ENCODE results near the gene GBP2. TPM values are rescaled to one million over a fixed set of nuclear protein-coding genes. Genes with fewer than 3 reads are reported as not detected.

The GBP2 gene
- total and polyA plus RNA-seq, 2 donors (not counting 3 experiments of a cell fraction or from before 2014, with no cell fraction given): 13.1 to 30.2 TPM

GRCh38 chr1:89151047-89151446, 25.1 kb upstream of the GBP2 start:
- no peaks in the 10 kb centered on the region for H3K9me1 ChIP-seq (replicated peaks; ENCODE audit: control insufficient read depth, extremely low read depth, insufficient read depth, low read length)
- H3K36me3 ChIP-seq (ENCODE audit: control insufficient read depth in 2 of 2, extremely low read depth in 1 of 2, insufficient read depth in 2 of 2, low read length in 2 of 2): no peaks in the 10 kb centered on the region
- H2AFZ ChIP-seq (ENCODE audit: low read depth, low read length): no peak overlapping the region
- H3K4me3 ChIP-seq (replicated peaks in 1 of 3; ENCODE audit: insufficient read depth in 1 of 3, low read depth in 1 of 3, low read length in 3 of 3): no peak overlapping the region
- no peak overlapping the region for H3K4me2 ChIP-seq (ENCODE audit: insufficient read depth, low read length)
- H3K79me2 ChIP-seq (ENCODE audit: control insufficient read depth, insufficient read depth, low read length): no peaks in the 10 kb centered on the region
- no peaks in the 10 kb centered on the region for H3K4me1 ChIP-seq (ENCODE audit: control insufficient read depth, extremely low read depth, insufficient read depth, low read length)
- H3K9me3 ChIP-seq (replicated peaks; ENCODE audit: control insufficient read depth, insufficient read depth, low read length): no peaks in the 10 kb centered on the region
- no TSS peak for BruUV-seq (replicated peaks)
- DNase-seq (ENCODE audit: low read depth, low spot score) (no peak), FAIRE-seq (no peak)
- ChIA-PET CTCF (no interaction called here), POLR2A (no interaction called here)
- no peak overlapping the region for H3K27ac ChIP-seq (ENCODE audit: insufficient read depth, low read depth, low read length)
- no peaks in the 10 kb centered on the region for H4K20me1 ChIP-seq (replicated peaks; ENCODE audit: control insufficient read depth, extremely low read depth, insufficient read depth, low read length)
- intact Hi-C loops (cut with micrococcal nuclease): no loop called here
- TF ChIP-seq GATA2 (IDR thresholded peaks at IDR 0.05; ENCODE audit: insufficient read depth, insufficient read length, low read depth, low read length) (no peak), MAX (IDR thresholded peaks at IDR 0.05; ENCODE audit: insufficient read depth, insufficient read length) (no peak), CTCF (IDR thresholded peaks at IDR 0.05; ENCODE audit: extremely low read depth in 1 of 2, insufficient read depth in 1 of 2, low read depth in 1 of 2, low read length in 2 of 2) (no peak), EZH2 (IDR thresholded peaks at IDR 0.05; ENCODE audit: borderline replicate concordance, low read depth, low read length, severe bottlenecking) (no peak), FOS (IDR thresholded peaks at IDR 0.05; ENCODE audit: borderline replicate concordance, insufficient read depth, low read length) (no peak), POLR2AphosphoS5 (IDR thresholded peaks at IDR 0.05; ENCODE audit: insufficient read depth, low read depth, low read length) (no peak), JUN (IDR thresholded peaks at IDR 0.05; ENCODE audit: borderline replicate concordance, insufficient read depth, insufficient read length, low read depth) (no peak), POLR2A (IDR thresholded peaks at IDR 0.05; ENCODE audit: low read depth, low read length) (no peak), MYC (IDR thresholded peaks at IDR 0.05; ENCODE audit: low read depth, low read length) (no peak)
- H3K27me3 ChIP-seq (ENCODE audit: control insufficient read depth in 2 of 2, insufficient read depth in 2 of 2, low read length in 2 of 2): no peaks in the 10 kb centered on the region
- H3K9ac ChIP-seq (replicated peaks; ENCODE audit: extremely low read depth, insufficient read depth, low read length): no peak overlapping the region
- dilution Hi-C loops (cut with MboI; ENCODE audit: extremely low pct_ligation_motif_present, low sequenced_read_pairs): no loop called here
